NOMO-1 treated with dmso at 0.1 percent for 144 hours (cell line): ENCODE measurements around the gene AK8.
"Not testable (repeated sequence)": the region's sequence is repeated elsewhere in the genome, so short reads cannot be mapped to it uniquely, and the experiment has no call there.

Experiments
- DNase-seq: peaks from one replicate; lab custom pipeline; 2025; ENCODE audit not compliant: unreplicated experiment; lab: John Stamatoyannopoulos, UW

Gene AK8

GRCh38 chr9:132774886-132775285 is 103.2 kb downstream of the AK8 start:
- DNase-seq: no peak

GRCh38 chr9:132773764-132774339 is 104.2 kb downstream of the AK8 start:
- DNase-seq: no peak

- DNase-seq: no peak
These were observed 105.0 kb downstream of the AK8 start for GRCh38 chr9:132773093-132773492.

- not testable (repeated sequence) for DNase-seq
These were observed 106.3 kb downstream of the AK8 start for GRCh38 chr9:132771752-132772151.

- no peak for DNase-seq
These were observed 107.2 kb downstream of the AK8 start for GRCh38 chr9:132770770-132771310.

- DNase-seq: peak; percentile 70
These were observed 107.9 kb downstream of the AK8 start for GRCh38 chr9:132769906-132770769.

- peak; percentile 43 for DNase-seq
These were observed 108.9 kb downstream of the AK8 start for GRCh38 chr9:132768932-132769905.

- DNase-seq: no peak
These were observed 114.5 kb downstream of the AK8 start for GRCh38 chr9:132763574-132763973.

GRCh38 chr9:132762896-132763295 is 115.2 kb downstream of the AK8 start:
- no peak for DNase-seq

GRCh38 chr9:132761602-132762001 is 116.5 kb downstream of the AK8 start:
- no peak for DNase-seq

GRCh38 chr9:132760057-132760456 is 118.0 kb downstream of the AK8 start:
- no peak for DNase-seq

- DNase-seq: no peak
These were observed 121.1 kb downstream of the AK8 start for GRCh38 chr9:132757016-132757415.

GRCh38 chr9:132756214-132756845 is 121.8 kb downstream of the AK8 start:
- no peak for DNase-seq

GRCh38 chr9:132755096-132755495 is 123.0 kb downstream of the AK8 start:
- no peak for DNase-seq

- DNase-seq: no peak
These were observed 123.8 kb downstream of the AK8 start for GRCh38 chr9:132754236-132754635.

GRCh38 chr9:132753593-132753880 is 124.5 kb downstream of the AK8 start:
- no peak for DNase-seq

GRCh38 chr9:132752877-132753592 is 125.0 kb downstream of the AK8 start:
- DNase-seq: no peak

GRCh38 chr9:132750668-132751067 is 127.4 kb downstream of the AK8 start:
- no peak for DNase-seq

- no peak for DNase-seq
These were observed 128.8 kb downstream of the AK8 start for GRCh38 chr9:132749306-132749705.

GRCh38 chr9:132748450-132748849 is 129.6 kb downstream of the AK8 start:
- DNase-seq: no peak
